PC-3 (cell line): Measurements from ENCODE around the gene FOXC2.

ENCODE experiments used
- EZH2 ChIP-seq: fragments of 300-600 bp; sonication (generic); IDR thresholded peaks from one replicate; pipeline ENCODE4 v1.6.1; 2017; ENCODE audit warnings: antibody characterized with exemption, mild to moderate bottlenecking, low read length; ENCODE audit not compliant: unreplicated experiment
- TF ChIP-seq, protein P1 (sequence below): fragments of 300-600 bp; sonication (generic); conservative IDR thresholded peaks from 2 replicates; pipeline ENCODE4 v1.5.1; 2017; ENCODE audit warnings: antibody characterized with exemption, low read depth, mild to moderate bottlenecking, low read length

- TF ChIP-seq, protein P1, sequence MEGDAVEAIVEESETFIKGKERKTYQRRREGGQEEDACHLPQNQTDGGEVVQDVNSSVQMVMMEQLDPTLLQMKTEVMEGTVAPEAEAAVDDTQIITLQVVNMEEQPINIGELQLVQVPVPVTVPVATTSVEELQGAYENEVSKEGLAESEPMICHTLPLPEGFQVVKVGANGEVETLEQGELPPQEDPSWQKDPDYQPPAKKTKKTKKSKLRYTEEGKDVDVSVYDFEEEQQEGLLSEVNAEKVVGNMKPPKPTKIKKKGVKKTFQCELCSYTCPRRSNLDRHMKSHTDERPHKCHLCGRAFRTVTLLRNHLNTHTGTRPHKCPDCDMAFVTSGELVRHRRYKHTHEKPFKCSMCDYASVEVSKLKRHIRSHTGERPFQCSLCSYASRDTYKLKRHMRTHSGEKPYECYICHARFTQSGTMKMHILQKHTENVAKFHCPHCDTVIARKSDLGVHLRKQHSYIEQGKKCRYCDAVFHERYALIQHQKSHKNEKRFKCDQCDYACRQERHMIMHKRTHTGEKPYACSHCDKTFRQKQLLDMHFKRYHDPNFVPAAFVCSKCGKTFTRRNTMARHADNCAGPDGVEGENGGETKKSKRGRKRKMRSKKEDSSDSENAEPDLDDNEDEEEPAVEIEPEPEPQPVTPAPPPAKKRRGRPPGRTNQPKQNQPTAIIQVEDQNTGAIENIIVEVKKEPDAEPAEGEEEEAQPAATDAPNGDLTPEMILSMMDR = no peak
- TF ChIP-seq EZH2 = no peak
These were observed 10.1 kb upstream of the FOXC2 start for GRCh38 chr16:86556576-86556975.
